T-helper 9 cell (primary cell): ENCODE results near the gene AUNIP.

Experiments used
- DNase-seq: peaks from one replicate; pipeline ENCODE4 v3.0.0-alpha.2; 2020

Gene AUNIP

DNA sequence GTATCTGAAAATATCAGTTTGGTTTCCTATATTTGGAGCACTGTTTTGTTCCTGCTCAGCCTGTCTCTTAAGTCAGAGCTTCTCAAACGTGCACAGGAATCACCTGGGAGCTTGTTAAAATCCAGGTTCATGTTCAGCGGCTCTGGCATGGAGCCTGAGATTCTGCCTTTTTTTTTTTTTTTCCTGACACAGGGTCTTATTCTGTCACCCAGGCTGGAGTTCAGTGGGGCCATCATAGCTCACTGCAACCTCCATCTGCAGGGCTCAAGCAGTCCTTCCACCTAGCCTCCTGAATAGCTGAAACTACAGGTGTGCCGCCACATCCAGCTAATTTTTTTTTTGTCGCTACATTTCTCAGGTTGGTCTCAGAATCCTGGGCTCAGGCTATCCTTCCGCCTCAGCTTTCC, 71.5 kb downstream of the AUNIP start:
- no peak for DNase-seq

DNA sequence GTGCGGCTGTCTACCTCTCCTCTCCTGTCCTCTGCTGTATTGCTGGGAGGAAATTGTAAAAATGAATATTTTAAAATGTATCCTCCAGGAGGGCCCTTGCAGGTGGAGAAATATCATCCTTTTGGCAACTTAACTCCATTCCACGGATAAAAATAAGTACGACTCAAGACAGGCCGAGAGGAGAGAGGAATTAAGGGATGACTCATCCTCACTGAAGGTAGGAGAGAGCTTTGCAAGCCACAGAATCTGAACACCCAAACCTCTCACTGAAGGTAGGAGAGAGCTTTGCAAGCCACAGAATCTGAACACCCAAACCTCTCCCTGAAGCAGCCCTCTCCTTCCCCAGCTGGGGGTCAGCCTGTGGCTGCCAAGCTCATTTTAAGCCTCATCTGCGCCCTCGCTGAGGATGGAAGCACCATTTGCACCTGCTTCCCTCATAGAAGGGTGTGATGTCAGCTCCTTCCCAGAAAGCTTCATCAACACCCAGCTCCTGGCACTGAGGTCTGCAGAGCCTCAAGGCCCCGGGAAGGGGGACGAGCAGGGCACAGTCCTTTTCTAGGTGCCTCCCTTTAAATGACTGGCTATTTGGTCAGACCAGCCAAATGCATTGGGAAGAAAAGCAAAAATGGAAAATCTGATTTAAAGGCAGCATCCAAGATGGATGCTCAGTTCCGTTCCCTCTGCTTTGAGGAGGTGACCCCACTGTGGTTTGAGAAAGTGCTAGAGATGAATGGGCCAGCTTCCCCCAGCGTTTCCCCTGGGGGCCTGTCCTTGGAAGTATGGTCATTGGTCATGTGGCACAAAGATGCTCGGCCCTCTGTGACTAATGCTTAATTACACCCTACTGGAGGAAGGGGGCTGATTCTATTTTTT, 72.1 kb downstream of the AUNIP start:
- no peak for DNase-seq

DNA sequence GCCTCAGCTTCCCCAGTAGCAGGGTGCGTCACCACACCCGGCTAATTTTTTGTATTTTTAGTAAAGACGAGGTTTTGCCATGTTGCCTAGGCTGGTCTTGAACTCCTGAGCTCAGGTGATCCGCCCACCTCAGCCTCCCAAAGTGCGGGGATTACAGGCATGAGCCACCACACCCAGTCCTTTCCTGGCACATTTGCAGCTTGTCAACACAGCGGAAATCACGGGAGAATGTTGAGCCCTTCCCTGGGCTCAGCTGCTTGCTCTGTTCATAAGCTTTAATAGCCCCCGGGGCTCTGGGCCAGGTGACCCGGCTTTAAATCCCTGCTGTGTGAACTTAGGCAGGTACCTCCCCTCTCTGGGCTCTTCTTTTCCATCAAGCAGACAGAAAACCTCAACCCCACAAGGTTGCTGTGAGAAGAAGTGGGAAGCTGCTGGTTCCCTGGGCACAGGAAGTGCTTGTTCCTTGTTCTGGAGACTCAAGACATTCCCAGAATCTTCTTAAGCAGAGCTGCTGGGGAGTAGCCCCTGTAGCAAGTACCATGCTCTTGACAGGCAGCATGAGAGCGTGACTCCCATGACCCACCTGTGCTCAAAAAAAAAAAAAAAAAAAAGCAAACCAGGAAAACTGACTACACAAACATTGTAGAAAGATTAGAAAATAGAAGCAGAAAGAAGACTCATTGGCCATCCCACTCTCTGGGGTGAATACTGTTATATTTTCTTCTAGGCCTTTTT, 73.8 kb downstream of the AUNIP start:
- no peak for DNase-seq

DNA sequence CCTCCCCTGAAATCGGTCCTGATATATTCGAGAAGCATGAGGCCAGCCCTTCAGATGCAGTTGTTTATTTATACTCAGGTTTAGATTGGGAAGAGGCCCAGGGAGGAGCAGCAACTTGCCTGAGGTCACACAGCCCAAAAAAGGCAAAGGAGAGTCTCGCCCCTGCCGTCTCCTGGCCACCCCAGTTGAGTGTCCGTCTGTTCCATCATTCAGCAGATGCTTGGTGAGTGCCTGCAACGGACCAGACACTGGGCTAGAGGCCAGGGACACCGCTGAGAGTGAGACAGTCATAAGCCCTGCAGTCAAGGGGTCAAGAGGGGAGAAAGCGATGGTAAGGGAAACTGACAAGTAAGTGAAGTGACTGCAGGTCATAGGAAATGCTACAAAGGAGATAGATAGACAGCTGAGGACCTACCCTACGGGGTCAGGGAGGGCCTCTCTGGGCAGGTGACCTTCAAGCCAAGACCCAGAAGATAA, 74.6 kb downstream of the AUNIP start:
- DNase-seq = no peak
